ENCODE measurements around the gene ATP2B2. TPM values are rescaled to one million over a fixed set of nuclear protein-coding genes. Genes with fewer than 3 reads are reported as not detected.

The ATP2B2 gene
- total and polyA plus RNA-seq, 2 experiments from 2014 or later: 0.42 to 0.63 TPM

DNA sequence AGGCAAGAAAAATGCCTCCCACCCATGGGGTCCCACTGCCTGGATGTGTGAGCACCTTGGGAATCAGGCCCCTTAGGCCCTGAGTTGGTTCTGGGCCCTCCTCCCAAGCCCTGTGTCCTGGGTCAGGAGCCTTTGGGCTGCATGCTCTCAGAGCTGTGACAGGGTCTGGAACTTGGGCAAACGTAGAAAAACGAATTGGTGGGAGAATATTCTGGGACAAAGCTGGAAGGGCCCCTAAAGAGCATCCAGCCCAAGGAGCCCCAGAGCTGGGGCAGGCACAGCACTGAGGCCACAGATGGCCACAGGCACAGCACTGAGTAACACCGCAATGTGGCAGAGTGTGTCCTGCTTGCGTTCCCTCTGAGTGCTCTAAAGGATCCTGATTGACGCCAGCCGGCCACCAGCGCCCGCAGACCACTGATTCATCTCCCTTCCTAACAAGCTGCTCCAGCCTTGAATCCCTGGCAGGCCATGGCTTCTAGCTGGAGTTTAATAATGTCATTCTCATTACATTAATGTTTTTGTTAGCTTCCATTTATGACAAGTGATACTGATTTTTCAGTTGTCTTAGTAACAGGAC, 165.9 kb downstream of the ATP2B2 start:
- Histone ChIP-seq H3K36me3 (ENCODE audit: insufficient read depth) (no peaks in the 10 kb centered on the region), H3K9me2 (ENCODE audit: insufficient read depth) (no peaks in the 10 kb centered on the region), H3K27ac (ENCODE audit: low read depth) (no peak overlapping the region), H3K27me3 (ENCODE audit: insufficient read depth) (no peaks in the 10 kb centered on the region), H3K4me1 (ENCODE audit: insufficient read depth) (no peaks in the 10 kb centered on the region), H3F3A (replicated peaks; ENCODE audit: low read depth) (no peaks in the 10 kb centered on the region), H3K4me3 (no peak overlapping the region), H4K20me1 (replicated peaks; ENCODE audit: insufficient read depth) (no peaks in the 10 kb centered on the region), H3K79me2 (replicated peaks; ENCODE audit: insufficient read depth) (no peaks in the 10 kb centered on the region), H2AFZ (no peak overlapping the region), H3K4me2 (no peak overlapping the region)
- Mint-ChIP-seq H3K4me1 (no peaks in the 10 kb centered on the region; the same call in 1 of the 3 replicates), H3K27me3 (ENCODE audit: insufficient read depth, low read depth, poor library complexity) (no peaks in the 10 kb centered on the region), H3K4me3 (no peak overlapping the region; the same call in 2 of the 3 replicates), H3K9me3 (no peaks in the 10 kb centered on the region; the same call in 2 of the 3 replicates), H3K27ac (no peak overlapping the region), H3K36me3 (ENCODE audit: low read depth) (no peaks in the 10 kb centered on the region; the same call in 2 of the 3 replicates)
- DNase-seq (ENCODE audit: low spot score) (no peak), ATAC-seq (no peak)
- TF ChIP-seq, protein P1, sequence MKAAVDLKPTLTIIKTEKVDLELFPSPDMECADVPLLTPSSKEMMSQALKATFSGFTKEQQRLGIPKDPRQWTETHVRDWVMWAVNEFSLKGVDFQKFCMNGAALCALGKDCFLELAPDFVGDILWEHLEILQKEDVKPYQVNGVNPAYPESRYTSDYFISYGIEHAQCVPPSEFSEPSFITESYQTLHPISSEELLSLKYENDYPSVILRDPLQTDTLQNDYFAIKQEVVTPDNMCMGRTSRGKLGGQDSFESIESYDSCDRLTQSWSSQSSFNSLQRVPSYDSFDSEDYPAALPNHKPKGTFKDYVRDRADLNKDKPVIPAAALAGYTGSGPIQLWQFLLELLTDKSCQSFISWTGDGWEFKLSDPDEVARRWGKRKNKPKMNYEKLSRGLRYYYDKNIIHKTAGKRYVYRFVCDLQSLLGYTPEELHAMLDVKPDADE (IDR thresholded peaks at IDR 0.05): no peak
- TF ChIP-seq NANOG (IDR thresholded peaks at IDR 0.05; ENCODE audit: borderline replicate concordance) (no peak), EZH2phosphoT487 (IDR thresholded peaks at IDR 0.05; ENCODE audit: unreplicated experiment) (no peak), EZH2 (IDR thresholded peaks at IDR 0.05; ENCODE audit: low read depth, unreplicated experiment) (no peak), CREB1 (CRISPR knock-in tag; IDR thresholded peaks at IDR 0.05; ENCODE audit: low read depth) (no peak), ZNF114 (CRISPR knock-in tag; IDR thresholded peaks at IDR 0.05) (no peak), ZNF331 (CRISPR knock-in tag; IDR thresholded peaks at IDR 0.05; ENCODE audit: low read depth) (no peak), STAT1 (IDR thresholded peaks at IDR 0.05; ENCODE audit: unreplicated experiment) (no peak), POLR2AphosphoS5 (IDR thresholded peaks at IDR 0.05; ENCODE audit: low read depth) (no peak), JUNB (IDR thresholded peaks at IDR 0.05; ENCODE audit: unreplicated experiment) (no peak)
- TF ChIP-seq, protein P2, sequence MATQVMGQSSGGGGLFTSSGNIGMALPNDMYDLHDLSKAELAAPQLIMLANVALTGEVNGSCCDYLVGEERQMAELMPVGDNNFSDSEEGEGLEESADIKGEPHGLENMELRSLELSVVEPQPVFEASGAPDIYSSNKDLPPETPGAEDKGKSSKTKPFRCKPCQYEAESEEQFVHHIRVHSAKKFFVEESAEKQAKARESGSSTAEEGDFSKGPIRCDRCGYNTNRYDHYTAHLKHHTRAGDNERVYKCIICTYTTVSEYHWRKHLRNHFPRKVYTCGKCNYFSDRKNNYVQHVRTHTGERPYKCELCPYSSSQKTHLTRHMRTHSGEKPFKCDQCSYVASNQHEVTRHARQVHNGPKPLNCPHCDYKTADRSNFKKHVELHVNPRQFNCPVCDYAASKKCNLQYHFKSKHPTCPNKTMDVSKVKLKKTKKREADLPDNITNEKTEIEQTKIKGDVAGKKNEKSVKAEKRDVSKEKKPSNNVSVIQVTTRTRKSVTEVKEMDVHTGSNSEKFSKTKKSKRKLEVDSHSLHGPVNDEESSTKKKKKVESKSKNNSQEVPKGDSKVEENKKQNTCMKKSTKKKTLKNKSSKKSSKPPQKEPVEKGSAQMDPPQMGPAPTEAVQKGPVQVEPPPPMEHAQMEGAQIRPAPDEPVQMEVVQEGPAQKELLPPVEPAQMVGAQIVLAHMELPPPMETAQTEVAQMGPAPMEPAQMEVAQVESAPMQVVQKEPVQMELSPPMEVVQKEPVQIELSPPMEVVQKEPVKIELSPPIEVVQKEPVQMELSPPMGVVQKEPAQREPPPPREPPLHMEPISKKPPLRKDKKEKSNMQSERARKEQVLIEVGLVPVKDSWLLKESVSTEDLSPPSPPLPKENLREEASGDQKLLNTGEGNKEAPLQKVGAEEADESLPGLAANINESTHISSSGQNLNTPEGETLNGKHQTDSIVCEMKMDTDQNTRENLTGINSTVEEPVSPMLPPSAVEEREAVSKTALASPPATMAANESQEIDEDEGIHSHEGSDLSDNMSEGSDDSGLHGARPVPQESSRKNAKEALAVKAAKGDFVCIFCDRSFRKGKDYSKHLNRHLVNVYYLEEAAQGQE (IDR thresholded peaks at IDR 0.05; ENCODE audit: unreplicated experiment): no peak
- TF ChIP-seq, protein P3, sequence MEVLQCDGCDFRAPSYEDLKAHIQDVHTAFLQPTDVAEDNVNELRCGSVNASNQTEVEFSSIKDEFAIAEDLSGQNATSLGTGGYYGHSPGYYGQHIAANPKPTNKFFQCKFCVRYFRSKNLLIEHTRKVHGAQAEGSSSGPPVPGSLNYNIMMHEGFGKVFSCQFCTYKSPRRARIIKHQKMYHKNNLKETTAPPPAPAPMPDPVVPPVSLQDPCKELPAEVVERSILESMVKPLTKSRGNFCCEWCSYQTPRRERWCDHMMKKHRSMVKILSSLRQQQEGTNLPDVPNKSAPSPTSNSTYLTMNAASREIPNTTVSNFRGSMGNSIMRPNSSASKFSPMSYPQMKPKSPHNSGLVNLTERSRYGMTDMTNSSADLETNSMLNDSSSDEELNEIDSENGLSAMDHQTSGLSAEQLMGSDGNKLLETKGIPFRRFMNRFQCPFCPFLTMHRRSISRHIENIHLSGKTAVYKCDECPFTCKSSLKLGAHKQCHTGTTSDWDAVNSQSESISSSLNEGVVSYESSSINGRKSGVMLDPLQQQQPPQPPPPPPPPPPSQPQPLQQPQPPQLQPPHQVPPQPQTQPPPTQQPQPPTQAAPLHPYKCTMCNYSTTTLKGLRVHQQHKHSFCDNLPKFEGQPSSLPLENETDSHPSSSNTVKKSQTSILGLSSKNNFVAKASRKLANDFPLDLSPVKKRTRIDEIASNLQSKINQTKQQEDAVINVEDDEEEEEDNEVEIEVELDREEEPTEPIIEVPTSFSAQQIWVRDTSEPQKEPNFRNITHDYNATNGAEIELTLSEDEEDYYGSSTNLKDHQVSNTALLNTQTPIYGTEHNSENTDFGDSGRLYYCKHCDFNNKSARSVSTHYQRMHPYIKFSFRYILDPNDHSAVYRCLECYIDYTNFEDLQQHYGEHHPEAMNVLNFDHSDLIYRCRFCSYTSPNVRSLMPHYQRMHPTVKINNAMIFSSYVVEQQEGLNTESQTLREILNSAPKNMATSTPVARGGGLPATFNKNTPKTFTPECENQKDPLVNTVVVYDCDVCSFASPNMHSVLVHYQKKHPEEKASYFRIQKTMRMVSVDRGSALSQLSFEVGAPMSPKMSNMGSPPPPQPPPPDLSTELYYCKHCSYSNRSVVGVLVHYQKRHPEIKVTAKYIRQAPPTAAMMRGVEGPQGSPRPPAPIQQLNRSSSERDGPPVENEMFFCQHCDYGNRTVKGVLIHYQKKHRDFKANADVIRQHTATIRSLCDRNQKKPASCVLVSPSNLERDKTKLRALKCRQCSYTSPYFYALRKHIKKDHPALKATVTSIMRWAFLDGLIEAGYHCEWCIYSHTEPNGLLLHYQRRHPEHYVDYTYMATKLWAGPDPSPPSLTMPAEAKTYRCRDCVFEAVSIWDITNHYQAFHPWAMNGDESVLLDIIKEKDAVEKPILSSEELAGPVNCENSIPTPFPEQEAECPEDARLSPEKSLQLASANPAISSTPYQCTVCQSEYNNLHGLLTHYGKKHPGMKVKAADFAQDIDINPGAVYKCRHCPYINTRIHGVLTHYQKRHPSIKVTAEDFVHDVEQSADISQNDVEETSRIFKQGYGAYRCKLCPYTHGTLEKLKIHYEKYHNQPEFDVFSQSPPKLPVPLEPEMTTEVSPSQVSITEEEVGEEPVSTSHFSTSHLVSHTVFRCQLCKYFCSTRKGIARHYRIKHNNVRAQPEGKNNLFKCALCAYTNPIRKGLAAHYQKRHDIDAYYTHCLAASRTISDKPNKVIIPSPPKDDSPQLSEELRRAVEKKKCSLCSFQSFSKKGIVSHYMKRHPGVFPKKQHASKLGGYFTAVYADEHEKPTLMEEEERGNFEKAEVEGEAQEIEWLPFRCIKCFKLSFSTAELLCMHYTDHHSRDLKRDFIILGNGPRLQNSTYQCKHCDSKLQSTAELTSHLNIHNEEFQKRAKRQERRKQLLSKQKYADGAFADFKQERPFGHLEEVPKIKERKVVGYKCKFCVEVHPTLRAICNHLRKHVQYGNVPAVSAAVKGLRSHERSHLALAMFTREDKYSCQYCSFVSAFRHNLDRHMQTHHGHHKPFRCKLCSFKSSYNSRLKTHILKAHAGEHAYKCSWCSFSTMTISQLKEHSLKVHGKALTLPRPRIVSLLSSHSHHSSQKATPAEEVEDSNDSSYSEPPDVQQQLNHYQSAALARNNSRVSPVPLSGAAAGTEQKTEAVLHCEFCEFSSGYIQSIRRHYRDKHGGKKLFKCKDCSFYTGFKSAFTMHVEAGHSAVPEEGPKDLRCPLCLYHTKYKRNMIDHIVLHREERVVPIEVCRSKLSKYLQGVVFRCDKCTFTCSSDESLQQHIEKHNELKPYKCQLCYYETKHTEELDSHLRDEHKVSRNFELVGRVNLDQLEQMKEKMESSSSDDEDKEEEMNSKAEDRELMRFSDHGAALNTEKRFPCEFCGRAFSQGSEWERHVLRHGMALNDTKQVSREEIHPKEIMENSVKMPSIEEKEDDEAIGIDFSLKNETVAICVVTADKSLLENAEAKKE (CRISPR knock-in tag; IDR thresholded peaks at IDR 0.05): no peak
- TF ChIP-seq, protein P4, sequence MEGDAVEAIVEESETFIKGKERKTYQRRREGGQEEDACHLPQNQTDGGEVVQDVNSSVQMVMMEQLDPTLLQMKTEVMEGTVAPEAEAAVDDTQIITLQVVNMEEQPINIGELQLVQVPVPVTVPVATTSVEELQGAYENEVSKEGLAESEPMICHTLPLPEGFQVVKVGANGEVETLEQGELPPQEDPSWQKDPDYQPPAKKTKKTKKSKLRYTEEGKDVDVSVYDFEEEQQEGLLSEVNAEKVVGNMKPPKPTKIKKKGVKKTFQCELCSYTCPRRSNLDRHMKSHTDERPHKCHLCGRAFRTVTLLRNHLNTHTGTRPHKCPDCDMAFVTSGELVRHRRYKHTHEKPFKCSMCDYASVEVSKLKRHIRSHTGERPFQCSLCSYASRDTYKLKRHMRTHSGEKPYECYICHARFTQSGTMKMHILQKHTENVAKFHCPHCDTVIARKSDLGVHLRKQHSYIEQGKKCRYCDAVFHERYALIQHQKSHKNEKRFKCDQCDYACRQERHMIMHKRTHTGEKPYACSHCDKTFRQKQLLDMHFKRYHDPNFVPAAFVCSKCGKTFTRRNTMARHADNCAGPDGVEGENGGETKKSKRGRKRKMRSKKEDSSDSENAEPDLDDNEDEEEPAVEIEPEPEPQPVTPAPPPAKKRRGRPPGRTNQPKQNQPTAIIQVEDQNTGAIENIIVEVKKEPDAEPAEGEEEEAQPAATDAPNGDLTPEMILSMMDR (conservative IDR thresholded peaks at IDR 0.05; ENCODE audit: low read depth in 2 of 2): no peak

All from GM23338 (cell line).